MCF 10A (cell line): ENCODE data around the gene CD180. TPM values are rescaled to one million over a fixed set of nuclear protein-coding genes. Genes with fewer than 3 reads are reported as not detected.

Source experiments
- BruUV-seq: library from RNA; stranded (reverse); fragments of 400-500 nt; replicated peaks from 2 replicates; lab custom pipeline; 2021; lab: Mats Ljungman, UMichigan
- CTCF ChIA-PET: fragments of 300-600 bp; sonication (Branson Sonifier 250); formaldehyde crosslinking; extraction: SDS; loops from one replicate; lab custom pipeline; 2021; ENCODE audit warnings: antibody characterized with exemption, inconsistent platforms; lab: Yijun Ruan, JAX
- POLR2A ChIA-PET: fragments of 300-600, 350-650 bp; sonication (Branson Sonifier 250); formaldehyde crosslinking; extraction: SDS; loops from one replicate; lab custom pipeline; 2020; ENCODE audit warnings: antibody characterized with exemption, inconsistent platforms; lab: Yijun Ruan, JAX
- DNase-seq: peaks from one replicate; pipeline ENCODE4 v3.0.0-alpha.2; 2018; ENCODE audit not compliant: unreplicated experiment
- H3K27ac Mint-ChIP-seq: one replicate; pipeline ENCODE4 v1.8.0; 2022; ENCODE audit warnings: mild to moderate bottlenecking, low read depth, mixed read lengths; ENCODE audit not compliant: unreplicated experiment
- H3K27me3 Mint-ChIP-seq: one replicate; pipeline ENCODE4 v1.8.0; 2022; ENCODE audit warnings: mixed read lengths; ENCODE audit not compliant: insufficient read depth, unreplicated experiment
- H3K36me3 Mint-ChIP-seq: one replicate; pipeline ENCODE4 v1.8.0; 2022; ENCODE audit warnings: mild to moderate bottlenecking, moderate library complexity, mixed read lengths; ENCODE audit not compliant: insufficient read depth, unreplicated experiment
- H3K4me1 Mint-ChIP-seq: one replicate; pipeline ENCODE4 v1.8.0; 2022; ENCODE audit warnings: mixed read lengths; ENCODE audit not compliant: insufficient read depth, unreplicated experiment
- H3K4me3 Mint-ChIP-seq: one replicate; pipeline ENCODE4 v1.8.0; 2022; ENCODE audit warnings: mild to moderate bottlenecking, moderate library complexity, mixed read lengths; ENCODE audit not compliant: unreplicated experiment
- H3K9me3 Mint-ChIP-seq: one replicate; pipeline ENCODE4 v1.8.0; 2022; ENCODE audit warnings: mixed read lengths; ENCODE audit not compliant: unreplicated experiment
- CTCF ChIP-seq: fragments of 200-600 bp; IDR thresholded peaks from one replicate; pipeline ENCODE4 v1.8.0; 2022; ENCODE audit warnings: antibody characterized with exemption, mild to moderate bottlenecking; ENCODE audit not compliant: unreplicated experiment
- intact Hi-C: fragments of 100-400 bp; cut with micrococcal nuclease; formaldehyde crosslinking; loops from 2 replicates; pipeline ENCODE4 v1.14.1; 2022
- total RNA-seq: library from RNA; stranded (reverse); gene quantifications from 2 replicates; pipeline ENCODE4 v1.2.3, GENCODE V29; 2022

CD180 gene
- total RNA-seq, 1 experiment from 2014 or later, result 0.07 TPM

DNA sequence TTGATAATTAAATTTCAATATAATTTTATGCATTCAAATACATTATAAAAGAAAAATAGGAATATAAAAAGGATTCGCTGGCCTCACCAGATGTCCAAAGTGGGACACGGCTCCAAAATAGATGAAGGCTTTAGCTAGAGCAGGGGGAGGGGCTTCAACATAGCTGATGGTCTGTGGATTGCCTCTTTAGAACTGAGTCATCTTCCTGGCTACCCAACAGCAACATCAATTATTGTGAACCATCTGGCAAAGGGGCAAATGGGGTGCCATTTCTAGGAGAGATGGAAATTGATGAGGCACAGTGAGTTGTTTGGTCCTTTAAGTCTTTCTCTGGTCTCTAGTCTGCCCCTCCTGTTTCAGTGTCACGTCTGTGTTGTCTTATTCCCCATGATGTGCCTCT lies 44.2 kb upstream of the CD180 start:
- BruUV-seq, result no TSS peak
- no peak overlapping the region for H3K27ac Mint-ChIP-seq
- POLR2A ChIA-PET, result no interaction called here
- H3K9me3 Mint-ChIP-seq, result no peaks in the 10 kb centered on the region
- intact Hi-C loops, result loop anchor here (10.0 kb wide), 2 partner anchors 274 to 1224 kb away; no protein-coding TSS in a partner anchor
- no peaks in the 10 kb centered on the region for H3K27me3 Mint-ChIP-seq
- DNase-seq, result no peak
- TF ChIP-seq CTCF, result no peak
- no peaks in the 10 kb centered on the region for H3K4me1 Mint-ChIP-seq
- H3K36me3 Mint-ChIP-seq, result no peaks in the 10 kb centered on the region
- CTCF ChIA-PET, result interaction anchor here (1.0 to 1.2 kb wide), 2 partner anchors 22 to 84 kb away, joined by 3 to 4 read pairs; no protein-coding TSS in a partner anchor
- H3K4me3 Mint-ChIP-seq, result no peak overlapping the region

DNA sequence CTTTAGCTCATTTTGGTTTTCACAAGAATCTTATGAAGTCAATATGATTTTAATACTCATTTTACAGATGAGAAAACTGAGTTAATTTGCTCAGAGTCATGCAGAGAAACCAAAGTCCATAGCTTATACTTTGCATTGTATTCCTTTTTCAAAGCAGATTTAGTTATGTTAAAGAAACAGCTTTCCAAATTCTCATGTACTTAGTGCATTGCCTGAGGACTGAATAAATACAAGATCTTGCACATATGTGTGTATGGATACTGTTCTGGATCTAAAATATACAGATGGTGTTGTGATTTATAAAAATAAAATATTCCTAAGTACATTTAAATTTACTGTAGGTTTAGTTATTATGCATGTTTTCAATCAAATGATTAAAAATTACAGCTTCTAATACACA lies 43.5 kb upstream of the CD180 start:
- BruUV-seq, result no TSS peak
- no peaks in the 10 kb centered on the region for H3K27me3 Mint-ChIP-seq
- POLR2A ChIA-PET, result interaction anchor here (0.7 to 1.1 kb wide), 2 partner anchors 82 to 977 kb away, joined by 3 to 4 read pairs; no protein-coding TSS in a partner anchor
- no peaks in the 10 kb centered on the region for H3K9me3 Mint-ChIP-seq
- no peak for DNase-seq
- H3K27ac Mint-ChIP-seq, result no peak overlapping the region
- no peaks in the 10 kb centered on the region for H3K36me3 Mint-ChIP-seq
- no peaks in the 10 kb centered on the region for H3K4me1 Mint-ChIP-seq
- H3K4me3 Mint-ChIP-seq, result no peak overlapping the region
- intact Hi-C loops, result loop anchor here (10.0 kb wide), 2 partner anchors 275 to 1225 kb away; no protein-coding TSS in a partner anchor
- no peak for TF ChIP-seq CTCF
- CTCF ChIA-PET, result interaction anchor here (0.5 to 1.3 kb wide), 7 partner anchors 9 to 1013 kb away, joined by 3 to 4 read pairs (median 3); no protein-coding TSS in a partner anchor

GRCh38 chr5:67238191-67238590 lies 41.6 kb upstream of the CD180 start:
- peaks cover 6% of the 10 kb centered on the region for H3K4me1 Mint-ChIP-seq
- no peaks in the 10 kb centered on the region for H3K36me3 Mint-ChIP-seq
- no TSS peak for BruUV-seq
- ChIA-PET CTCF (interaction anchor here (0.7 kb wide), 1 partner anchor 396 kb away, joined by 3 read pairs; no protein-coding TSS in a partner anchor), POLR2A (interaction anchor here (1.0 kb wide), 1 partner anchor 95 kb away, joined by 3 read pairs; no protein-coding TSS in a partner anchor)
- no peaks in the 10 kb centered on the region for H3K9me3 Mint-ChIP-seq
- peak; percentile 47 for DNase-seq
- H3K4me3 Mint-ChIP-seq, result no peak overlapping the region
- H3K27me3 Mint-ChIP-seq, result no peaks in the 10 kb centered on the region
- H3K27ac Mint-ChIP-seq, result no peak overlapping the region
- TF ChIP-seq CTCF, result no peak
- intact Hi-C loops, result no loop called here

DNA sequence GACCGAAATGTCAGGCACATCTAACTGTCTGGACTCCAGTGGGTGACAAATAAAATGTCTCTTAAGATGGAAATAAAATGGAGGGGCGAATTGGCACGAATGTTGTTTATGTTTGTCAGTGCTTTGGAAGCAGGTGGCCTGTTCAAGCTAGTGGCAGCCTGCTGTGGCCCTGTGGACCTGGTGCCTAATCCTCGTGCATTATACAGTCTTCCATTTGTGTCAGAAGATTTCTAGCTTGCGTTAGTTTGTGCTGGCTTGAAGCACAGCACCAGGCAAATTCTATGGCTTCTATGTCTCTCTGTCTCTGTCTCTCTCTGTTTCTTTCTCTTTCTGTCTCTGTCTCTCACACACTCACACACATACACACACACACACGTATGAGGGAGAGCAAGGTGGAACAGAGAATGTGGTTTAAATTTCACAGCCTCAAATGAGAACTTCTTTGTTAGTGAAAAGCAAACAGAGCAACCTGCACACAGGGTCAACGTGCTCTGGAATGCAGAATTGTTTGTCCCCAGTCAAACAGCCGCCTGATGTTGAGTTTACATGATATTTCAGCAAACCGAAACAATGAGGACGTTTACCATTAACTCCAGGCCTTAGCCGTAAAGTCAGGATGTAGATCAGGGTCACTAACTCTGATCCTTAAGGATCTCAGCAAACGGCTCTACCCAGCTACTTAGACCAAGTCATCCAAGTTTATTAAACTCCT lies 39.0 kb upstream of the CD180 start:
- Mint-ChIP-seq H3K4me3 (no peak overlapping the region), H3K36me3 (no peaks in the 10 kb centered on the region), H3K9me3 (no peaks in the 10 kb centered on the region), H3K4me1 (peaks cover 6% of the 10 kb centered on the region), H3K27ac (peak overlapping the region; percentile 46), H3K27me3 (no peaks in the 10 kb centered on the region)
- ChIA-PET CTCF (interaction anchor here (0.6 to 0.7 kb wide), 3 partner anchors 929 to 1051 kb away, joined by 3 to 4 read pairs (median 3); no protein-coding TSS in a partner anchor), POLR2A (interaction anchor here (1.0 kb wide), 1 partner anchor 13 kb away, joined by 3 read pairs; no protein-coding TSS in a partner anchor)
- TF ChIP-seq CTCF, result no peak
- no peak for DNase-seq
- no TSS peak for BruUV-seq
- intact Hi-C loops, result no loop called here
